Astrocyte of the spinal cord (primary cell): ENCODE data around the gene MBTD1.

Experiments
- DNase-seq: peaks from one replicate; pipeline ENCODE4 v3.0.0; 2011; ENCODE audit warnings: low read depth, low spot score
- H3K4me3 ChIP-seq: 2 replicates; pipeline ENCODE4 v1.5.1; 2011; ENCODE audit warnings: low read depth, mild to moderate bottlenecking, low read length, moderate library complexity
- in situ Hi-C: cut with HindIII; loops from 2 replicates; pipeline ENCODE4 v1.10.0; 2017; ENCODE audit warnings: low sequenced_read_pairs
- TF ChIP-seq, protein P1 (sequence below): IDR thresholded peaks from 2 replicates; pipeline ENCODE4 v1.5.1; 2012; ENCODE audit warnings: low read depth, mild to moderate bottlenecking, low read length, inconsistent platforms

Gene MBTD1

DNA sequence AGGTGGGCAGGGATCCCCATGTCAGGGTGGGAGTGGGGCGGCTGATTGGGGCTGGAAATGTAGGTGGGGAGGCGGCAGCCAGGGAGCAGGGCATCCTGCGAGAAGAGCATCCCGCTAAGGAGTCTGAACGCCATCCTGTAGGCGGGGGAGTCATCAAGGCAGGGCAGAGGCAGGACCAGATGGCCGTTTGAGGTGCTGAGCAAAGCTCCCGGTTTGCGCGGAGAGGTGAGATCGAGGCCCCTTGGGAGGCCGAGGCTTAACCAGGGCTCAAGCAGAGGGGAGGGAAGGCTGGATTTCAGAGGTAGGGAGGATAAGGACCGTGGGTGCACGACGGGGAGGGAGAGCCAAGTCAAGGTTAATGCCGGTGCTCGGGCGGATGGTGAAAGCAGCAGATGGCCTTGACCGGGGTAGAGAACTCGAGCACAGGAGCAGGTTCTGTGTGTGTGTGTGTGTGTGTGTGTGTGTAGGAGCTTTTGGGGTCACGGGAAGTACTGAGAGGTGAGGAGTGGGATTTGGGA, 94.1 kb downstream of the MBTD1 start:
- TF ChIP-seq, protein P1, sequence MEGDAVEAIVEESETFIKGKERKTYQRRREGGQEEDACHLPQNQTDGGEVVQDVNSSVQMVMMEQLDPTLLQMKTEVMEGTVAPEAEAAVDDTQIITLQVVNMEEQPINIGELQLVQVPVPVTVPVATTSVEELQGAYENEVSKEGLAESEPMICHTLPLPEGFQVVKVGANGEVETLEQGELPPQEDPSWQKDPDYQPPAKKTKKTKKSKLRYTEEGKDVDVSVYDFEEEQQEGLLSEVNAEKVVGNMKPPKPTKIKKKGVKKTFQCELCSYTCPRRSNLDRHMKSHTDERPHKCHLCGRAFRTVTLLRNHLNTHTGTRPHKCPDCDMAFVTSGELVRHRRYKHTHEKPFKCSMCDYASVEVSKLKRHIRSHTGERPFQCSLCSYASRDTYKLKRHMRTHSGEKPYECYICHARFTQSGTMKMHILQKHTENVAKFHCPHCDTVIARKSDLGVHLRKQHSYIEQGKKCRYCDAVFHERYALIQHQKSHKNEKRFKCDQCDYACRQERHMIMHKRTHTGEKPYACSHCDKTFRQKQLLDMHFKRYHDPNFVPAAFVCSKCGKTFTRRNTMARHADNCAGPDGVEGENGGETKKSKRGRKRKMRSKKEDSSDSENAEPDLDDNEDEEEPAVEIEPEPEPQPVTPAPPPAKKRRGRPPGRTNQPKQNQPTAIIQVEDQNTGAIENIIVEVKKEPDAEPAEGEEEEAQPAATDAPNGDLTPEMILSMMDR, result no peak
- no peak for DNase-seq
- in situ Hi-C loops, result no loop called here
- H3K4me3 ChIP-seq, result peak overlapping the region; percentile 89

DNA sequence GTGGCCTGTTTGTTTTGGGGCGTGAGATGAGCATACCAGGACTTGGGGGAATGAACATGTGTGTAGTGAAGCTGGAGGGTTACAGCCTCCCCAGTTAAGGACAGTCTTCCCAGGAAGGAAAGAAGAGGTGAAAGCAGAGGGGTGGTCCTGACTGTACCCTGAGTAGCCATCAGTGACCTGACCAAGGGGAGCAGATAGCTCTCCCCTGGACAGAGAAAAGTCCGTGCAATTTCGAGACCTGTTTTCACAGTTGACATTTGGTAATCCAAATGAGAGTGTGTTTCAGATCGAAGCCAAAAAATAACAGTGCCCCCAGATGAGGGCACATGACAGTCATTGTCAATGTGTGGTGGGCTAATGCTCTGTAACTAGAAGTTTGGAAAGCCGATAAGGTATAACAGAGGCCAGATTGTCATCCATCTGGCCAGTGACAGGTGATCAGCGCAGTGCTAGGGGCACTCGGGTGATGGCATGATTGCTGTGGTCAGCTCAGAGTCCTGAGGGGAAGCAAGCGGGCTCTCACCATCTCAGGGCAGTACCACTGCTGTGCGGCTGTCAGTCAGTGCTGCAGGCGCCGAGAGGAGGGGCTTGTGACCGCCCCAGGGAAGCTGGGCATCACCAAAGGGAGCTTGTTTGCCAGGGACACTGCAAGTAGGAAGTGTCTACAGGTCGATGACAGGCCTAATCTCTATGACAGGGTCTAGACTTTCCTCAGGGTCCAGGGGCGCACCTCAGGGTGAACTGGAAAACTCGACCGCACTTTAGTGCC, 94.8 kb downstream of the MBTD1 start:
- TF ChIP-seq, protein P1, result no peak
- DNase-seq, result no peak
- no peak overlapping the region for H3K4me3 ChIP-seq
- in situ Hi-C loops, result no loop called here

DNA sequence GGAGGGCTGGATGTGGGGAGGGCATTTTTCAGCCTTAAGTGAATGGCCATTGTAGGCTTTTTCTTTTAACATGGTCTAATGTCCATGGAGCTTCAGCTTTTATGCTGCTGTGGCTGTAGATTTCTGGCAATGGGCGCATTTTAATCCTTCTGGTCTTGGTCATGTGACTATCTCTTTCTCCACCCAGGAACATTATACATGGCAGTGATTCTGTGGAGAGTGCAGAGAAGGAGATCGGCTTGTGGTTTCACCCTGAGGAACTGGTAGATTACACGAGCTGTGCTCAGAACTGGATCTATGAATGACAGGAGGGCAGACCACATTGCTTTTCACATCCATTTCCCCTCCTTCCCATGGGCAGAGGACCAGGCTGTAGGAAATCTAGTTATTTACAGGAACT, 98.3 kb downstream of the MBTD1 start:
- in situ Hi-C loops, result no loop called here

DNA sequence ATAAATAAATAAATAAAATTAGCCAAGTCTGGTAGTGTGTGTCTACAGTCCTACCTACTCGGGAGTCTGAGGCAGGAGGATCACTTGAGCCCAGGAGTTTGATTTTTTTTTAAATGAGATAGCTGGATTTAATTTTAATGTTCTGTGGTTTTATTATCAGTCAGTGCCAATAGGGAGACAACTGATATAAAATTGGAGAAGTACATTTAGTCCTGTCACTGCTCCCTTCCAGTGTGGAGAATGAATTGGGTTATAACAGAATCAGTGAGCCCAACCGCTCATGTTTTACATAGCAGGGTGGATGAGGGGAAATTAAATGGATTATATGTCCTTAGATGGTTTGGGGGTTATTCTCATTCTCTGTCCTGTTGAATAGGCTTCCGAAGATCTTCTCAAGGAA, 100.2 kb downstream of the MBTD1 start:
- H3K4me3 ChIP-seq, result no peak overlapping the region
- TF ChIP-seq, protein P1, result no peak
- DNase-seq, result no peak
- in situ Hi-C loops, result no loop called here

More for the DNA sequence above, 98.3 kb downstream of the MBTD1 start:
- no peak for DNase-seq
- H3K4me3 ChIP-seq, result no peak overlapping the region
- TF ChIP-seq, protein P1, result no peak

DNA sequence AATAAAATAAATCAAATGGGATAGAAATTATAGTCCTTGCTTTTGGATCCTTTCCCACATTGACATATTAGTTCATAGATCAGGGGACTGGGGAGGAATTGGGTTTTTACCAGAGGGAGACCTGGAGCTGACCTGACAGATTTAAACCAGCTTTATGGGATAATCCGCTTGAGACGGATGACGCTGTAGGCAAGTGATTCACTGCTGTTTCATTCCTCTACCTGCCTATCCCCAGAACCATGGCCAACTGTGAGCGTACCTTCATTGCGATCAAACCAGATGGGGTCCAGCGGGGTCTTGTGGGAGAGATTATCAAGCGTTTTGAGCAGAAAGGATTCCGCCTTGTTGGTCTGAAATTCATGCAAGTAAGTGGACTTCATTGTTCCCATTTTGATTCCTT, 104.4 kb downstream of the MBTD1 start:
- no peak overlapping the region for H3K4me3 ChIP-seq
- no peak for DNase-seq
- TF ChIP-seq, protein P1, result no peak
- in situ Hi-C loops, result no loop called here

DNA sequence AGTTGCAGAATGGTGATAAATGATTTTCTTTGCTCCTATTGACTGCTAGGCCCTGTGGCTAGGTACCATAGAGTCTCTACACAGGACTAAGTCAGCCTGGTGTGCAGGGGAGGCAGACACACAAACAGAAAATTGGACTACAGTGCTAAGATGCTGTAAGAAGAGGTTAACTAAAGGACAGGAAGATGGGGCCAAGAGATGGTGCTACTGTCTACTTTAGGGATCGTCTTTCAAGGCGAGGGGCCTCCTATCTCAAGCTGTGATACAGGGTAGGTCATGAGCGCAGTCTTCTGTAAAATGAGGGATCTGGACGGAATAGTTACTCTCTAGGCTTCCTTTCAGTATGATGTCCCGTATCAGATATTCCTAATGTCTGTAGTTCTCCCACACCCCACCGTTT, 105.7 kb downstream of the MBTD1 start:
- no peak for DNase-seq
- H3K4me3 ChIP-seq, result peak overlapping the region; percentile 73
- in situ Hi-C loops, result no loop called here
- TF ChIP-seq, protein P1, result no peak
